GM21825 (cell line): ENCODE data around the gene CDK15.

Experiments
- ATAC-seq: cut with Tn5 transposase; IDR thresholded peaks from one replicate; pipeline ENCODE4 v1.9.1; 2021; ENCODE audit warnings: mild to moderate bottlenecking, moderate library complexity; ENCODE audit not compliant: unreplicated experiment

Gene CDK15

DNA sequence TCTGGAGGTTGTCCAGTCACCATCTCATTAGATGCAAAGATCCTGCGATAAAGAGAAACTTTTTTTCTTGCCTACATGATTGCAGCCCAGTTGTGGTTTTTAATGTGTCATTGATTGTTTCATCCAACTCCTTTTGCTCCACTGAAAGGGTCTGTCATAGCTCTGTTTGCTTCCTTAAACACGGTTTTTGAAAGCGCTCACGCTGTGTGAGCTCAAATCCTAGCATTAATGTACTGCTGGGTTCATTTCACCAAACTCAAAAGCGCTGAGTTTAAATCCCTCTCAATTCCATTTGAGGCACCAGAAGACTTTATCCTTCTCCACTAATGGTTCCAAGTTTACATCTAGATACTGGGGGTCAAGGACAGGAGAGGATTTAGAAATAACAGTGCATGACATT, 53.6 kb downstream of the CDK15 start:
- ATAC-seq, result no peak

DNA sequence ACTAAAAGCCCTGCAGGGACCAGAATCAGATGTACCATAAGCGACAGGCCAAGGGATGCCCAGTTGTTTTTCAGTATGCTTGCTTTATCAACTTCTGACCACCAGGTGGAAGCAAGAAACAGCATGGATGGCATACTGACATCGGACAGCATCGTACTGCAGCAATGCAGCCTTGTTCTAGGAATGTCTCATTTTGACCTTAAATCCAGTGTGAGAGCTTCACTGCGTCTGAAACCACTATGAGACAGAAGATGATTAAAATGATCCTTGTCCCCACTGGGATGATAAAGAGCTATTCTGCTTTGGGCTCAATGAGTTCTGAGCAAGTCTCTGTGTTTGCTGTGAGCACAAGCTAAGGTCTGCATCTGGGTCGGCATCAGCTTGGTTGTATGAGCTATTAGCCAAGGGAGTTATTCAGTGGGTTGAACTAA, 54.3 kb downstream of the CDK15 start:
- no peak for ATAC-seq

DNA sequence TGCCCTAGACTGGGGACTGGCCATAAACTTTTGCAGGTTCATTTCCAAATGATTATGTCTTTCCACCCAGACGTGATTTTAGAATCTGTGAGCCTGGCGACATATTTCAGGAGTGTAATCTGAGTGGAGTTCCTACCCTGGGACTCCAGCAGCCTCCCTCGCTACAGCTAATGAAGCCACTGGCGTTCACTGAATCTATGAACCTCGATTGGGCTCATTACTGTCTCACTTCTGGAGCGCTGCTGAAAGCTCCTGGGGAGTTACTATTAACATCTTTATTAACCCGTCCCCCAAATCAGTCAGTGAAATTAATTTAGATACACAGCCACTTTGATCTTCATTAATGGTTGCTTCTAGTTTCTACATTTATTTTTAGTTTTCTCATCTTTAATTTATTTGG, 56.5 kb downstream of the CDK15 start:
- ATAC-seq, result no peak

DNA sequence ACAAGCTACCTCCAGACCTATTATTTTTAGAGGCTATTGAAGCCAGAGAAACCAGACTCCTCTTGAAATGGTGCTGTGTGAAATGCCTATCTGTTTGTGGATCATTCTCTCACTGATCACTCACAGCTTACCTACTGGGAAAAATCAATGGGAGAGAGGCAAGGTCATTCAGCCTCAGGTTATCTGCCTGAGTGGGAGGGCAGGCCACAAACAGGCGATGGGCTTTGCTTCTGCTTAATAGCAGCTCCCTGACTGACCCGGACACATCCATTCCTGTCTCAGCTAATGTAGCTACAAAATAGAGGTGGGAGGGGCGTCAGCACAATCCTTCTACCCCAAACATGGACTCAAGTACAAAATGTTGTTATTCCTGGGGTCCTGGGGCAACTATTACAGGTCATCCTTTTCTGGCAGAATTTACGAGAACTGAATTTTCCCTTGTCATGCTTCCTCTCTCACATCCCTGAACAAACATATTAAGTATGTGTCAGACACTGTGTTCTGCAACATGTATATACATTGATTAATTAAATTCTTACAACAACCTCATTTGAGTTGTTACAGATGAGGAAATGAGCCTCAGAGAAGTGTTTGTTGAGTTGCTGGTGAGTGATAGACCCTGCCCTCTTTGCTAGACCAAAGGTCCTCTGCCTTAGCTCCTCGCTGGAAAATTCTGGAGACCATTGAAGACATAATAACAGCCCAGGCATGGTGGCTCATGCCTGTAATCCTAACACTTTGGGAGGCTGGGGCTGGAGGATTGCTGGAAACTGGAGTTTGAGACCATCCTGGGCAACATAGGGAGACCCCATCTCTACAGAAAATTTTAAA, 60.5 kb downstream of the CDK15 start:
- ATAC-seq, result no peak

DNA sequence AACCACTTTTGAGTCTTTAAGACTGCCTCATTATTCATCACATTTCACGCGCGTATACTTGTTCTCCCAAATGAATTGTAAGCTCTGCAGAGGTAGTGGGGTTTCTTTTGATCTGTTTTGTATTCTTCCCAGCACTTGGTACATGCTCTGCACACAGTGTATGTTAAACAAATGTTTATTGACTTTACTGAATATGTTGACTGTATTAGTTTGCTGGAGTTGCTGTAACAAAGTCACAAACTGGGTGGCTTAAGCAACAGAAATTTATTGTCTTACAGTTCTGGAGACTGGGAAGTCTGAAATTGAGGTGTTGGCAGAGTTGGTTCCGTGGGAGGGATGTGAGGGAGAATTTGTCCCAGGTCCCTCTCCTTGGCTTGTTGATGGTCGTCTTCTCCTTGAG, 65.1 kb downstream of the CDK15 start:
- ATAC-seq, result no peak

DNA sequence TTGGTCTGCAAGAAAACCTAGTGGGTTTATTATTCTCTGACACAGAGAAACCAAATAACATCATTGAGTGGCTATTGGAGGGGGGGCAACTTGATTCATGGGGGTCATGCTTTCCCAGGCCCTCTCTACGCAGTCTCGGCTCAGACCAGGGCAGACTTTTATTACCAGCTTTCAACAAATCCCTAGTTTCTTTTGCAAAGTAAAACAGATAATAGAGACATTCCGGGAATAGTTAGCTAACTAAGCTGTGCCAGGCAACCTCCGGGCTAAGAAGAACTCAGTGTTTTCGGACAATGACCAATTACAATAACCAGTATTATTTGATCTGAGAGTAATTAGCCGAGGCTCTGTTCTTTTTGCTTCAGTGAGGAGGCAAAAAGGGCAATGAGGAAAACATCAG, 66.3 kb downstream of the CDK15 start:
- no peak for ATAC-seq

DNA sequence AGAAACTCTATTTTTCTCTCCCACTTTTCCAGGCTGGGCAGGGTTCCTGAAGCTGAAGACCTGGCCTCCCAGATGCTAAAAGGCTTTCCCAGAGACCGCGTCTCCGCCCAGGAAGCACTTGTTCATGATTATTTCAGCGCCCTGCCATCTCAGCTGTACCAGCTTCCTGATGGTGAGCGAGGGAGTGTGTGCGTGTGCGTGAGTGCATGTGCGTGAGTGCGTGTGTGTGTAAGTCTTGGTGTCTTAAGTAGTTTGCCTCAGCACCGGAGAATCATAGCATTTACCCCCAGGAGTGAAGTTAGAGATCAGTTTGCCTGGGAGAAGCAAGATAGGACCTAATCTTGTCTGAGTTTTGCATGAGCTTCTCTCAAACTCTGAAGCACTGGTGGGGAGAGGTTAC, 73.7 kb downstream of the CDK15 start:
- ATAC-seq, result no peak

DNA sequence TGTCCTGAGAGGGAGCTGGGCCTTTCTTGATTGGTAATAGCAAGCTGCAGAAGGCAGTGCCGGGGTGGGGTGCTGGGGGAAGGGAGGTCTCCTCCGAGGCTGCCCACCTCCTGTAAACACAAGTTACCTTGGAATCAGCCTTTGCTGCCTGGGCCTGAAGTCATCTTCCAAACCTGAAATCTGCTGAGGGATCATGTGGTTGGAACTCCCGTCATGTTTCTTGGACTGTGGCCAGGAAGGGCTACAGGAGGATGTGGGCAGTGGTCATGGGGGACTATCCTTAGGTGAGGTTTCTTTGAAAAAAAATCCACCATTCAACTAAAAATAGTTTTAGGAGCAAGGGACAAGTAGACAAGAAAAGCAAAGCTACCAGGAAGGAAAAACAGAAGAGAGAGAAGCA, 74.2 kb downstream of the CDK15 start:
- ATAC-seq, result peak; percentile 2

DNA sequence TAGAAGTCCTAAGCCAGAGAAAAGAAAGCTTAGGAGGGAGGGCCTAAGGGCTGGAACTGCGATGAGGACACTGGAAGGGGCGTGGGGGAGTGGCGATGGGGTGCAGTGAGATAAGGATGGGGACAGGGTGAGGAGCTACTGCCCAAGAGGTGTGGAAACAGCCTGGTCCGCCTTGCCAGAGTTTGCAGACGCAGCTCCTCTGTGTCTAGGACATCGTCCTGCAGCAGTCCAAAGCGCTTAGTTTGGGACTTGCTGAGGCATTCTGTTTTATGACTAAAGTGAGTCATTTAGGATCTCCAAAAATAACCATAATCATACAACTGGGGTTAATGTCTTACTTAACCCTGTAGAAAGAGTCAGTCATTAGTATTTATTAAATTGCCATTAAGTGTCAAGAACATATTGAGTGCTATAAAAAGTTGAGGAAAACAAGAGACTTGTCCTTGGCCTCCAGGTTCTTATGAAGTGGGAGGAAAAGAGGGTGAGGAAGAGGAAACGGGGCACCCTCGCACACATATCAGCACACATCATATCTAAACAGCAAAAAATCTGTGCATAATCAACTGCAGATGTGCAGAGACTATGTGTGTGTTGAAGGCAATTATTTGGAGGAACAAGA, 74.8 kb downstream of the CDK15 start:
- ATAC-seq, result peak; percentile 60

DNA sequence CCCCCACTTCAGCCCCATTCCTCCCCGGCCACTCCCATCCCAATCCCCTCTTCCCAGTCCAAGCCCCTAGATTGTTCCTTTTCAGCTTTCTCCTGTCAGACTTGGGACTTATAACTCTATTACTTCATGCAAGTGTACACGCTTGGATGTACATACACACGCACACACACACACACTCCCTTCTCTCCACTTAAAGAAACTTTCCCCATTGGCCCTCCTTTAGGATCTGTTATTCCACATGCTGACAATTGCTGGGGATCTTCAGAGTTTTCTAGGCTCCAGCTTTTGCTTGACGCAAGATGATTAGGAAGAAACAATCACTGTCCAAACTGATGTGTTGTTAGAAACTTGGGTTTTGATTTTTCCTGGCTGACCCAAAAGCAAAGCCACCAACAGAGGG, 75.4 kb downstream of the CDK15 start:
- no peak for ATAC-seq

DNA sequence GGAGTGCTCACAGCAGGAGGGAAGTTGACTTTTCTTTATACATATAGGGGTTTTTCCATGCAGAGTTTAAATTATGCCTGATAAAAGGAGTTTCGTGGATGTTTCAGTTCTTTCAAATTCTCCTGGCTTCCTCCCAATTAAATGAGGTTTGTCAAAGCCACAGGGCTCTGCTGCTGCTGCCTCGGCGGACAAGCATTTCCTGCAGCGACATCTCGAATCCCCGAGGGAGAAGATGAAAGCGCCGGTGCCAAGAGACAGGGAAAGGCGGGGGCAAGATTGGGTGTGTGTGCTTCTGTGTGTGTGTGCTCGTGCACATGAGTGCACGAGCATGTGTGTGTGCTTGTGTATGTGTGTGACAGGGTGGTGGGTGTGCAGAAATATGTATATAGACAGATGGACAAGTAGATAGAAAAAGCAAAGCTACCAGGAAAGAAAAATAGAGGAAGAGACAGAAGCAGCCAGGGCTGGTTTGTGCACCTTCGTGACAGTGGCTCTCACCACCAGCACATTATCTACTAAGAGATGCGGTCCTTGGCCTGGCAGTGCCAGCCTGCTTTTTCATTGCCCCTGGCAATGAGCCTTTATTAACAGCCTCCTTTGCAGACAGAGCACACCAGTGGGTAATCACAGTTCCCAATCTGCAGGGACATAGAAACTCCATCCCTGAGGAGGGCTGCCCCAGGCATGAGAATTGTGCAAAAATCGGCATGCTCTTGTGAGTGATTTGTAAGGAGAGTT, 76.2 kb downstream of the CDK15 start:
- ATAC-seq, result peak; percentile 65

DNA sequence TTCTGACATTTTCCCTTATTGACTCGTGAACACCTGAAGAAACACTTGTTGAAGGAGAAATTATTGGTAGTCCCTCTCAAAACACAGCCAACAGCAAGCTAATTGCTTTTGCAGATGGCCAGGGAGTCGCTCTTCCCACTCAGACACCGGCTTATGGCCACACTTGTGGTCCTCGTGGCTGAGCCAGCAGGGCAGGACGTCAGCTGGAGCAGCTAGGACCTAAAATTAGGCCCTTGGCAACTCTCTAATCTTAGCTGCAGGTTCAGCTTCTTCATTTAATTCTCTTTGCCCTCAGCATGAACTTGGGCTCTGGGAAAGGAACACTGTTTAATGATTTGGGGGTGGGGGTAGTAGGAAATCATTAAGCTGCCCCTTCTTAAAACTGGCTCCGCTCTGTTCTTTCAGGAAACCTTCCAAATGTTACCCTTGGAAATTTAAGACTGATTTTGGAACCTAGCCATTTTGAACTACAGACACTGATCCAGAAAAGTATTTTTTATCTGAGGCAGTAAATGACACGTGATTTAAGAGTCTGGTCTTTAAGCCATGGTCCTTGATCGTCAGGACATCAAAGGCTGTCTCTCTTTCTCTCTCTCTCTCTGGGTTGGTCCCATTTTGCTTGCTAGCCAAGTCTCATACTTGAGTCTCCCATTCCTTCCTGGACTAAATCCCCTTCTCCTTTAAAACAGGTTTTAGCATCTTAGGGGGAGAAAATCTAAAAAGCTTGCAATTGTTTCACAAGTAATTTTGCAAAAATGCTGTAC, 77.5 kb downstream of the CDK15 start:
- no peak for ATAC-seq

DNA sequence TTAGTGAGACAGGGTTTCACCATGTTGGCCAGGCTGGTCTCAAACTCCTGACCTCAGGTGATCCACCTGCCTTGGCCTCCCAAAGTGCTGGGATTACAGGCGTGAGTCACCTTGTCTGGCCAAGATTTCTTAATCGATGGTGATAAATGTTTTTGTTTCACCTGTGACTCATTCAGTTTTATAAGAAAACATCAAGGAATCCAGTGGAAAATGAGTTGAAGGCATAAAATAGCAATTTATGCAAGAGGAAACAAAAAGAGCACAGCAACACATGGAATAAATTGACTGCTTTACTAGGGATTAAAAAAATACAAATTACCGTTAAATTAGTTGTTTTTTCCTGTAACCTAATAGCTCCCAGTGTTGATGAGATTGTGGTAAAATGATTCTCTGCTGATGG, 80.2 kb downstream of the CDK15 start:
- ATAC-seq, result no peak

DNA sequence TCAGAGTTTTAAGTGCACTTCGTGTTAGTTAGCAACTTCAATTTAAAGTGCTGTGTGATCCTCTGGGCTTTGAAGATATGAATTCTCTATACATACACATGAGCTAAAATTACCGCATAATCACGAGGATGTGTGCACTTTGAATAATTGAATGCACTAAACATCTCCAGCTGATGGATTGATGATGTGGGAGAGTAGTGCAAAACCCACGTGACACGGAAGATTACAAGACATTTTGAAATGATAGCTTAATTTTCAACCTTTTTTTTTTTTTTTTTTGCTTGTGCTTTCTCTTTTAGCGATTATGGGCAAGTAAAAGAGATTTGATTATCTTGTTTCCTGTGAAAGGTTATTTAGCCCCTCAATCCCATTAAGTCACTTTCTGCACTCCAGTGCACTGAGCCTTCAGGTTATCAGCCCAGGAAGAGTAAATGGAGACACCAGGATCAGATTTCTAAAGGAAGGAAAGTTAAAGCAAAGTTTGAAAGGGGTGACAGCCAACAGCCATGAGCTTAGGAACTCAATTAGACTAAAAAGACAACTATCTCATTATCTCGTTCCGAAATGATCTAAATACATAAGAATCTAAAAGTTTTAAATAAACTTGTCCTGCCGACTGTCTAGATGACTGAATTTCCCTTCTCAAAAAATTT, 81.6 kb downstream of the CDK15 start:
- no peak for ATAC-seq

DNA sequence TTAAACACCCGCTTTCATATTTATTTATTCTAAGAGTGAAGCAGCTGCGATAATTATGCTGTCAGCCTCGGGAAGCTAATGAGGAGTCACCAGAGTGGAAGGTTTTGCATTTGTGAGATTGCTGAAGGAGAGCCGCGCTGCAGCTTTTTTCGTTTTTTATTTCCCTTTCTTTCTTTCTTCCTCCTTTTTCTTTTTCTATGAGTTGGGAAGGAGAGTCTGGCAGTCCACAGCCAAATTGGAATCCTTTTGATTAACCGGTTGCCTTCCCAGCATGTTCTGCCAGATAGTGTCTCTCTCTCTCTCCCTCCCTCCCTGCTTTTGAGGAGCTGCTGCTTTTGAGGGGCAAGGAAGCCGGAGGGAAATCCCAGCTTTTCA, 82.1 kb downstream of the CDK15 start:
- ATAC-seq, result no peak

DNA sequence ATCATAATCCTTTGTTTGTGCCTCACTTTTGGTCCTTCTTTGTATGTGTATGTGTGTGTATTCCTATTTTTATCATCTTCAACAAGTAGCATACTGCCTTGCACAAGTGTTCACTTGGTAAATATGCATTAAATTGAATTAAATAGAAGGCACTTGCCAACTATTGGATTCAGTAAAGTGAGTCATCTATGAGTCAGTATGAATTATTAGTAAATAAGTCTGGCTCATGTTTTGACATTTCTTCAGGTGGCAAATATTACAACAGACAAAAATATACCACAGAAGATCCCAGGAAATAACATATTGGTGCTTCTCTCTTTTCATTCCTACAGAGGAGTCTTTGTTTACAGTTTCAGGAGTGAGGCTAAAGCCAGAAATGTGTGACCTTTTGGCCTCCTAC, 84.1 kb downstream of the CDK15 start:
- no peak for ATAC-seq

DNA sequence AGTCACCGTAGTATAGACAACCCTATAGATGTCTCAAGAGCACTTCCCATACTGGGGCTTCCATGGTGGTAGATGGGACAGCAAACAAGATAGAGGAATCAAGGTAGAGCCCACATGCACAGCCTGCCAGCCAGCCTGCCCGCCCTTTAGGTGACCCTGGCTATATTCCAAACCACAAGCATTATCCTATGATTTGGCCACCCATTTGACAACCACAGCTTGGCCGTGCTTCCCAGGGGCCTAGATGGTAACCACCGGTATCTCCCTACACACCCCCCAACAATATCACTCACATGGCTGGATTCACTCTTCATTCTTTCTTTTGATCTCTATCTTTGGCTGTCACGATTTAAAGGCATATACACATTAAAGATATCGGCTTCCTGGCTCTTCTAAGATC, 85.3 kb downstream of the CDK15 start:
- no peak for ATAC-seq

DNA sequence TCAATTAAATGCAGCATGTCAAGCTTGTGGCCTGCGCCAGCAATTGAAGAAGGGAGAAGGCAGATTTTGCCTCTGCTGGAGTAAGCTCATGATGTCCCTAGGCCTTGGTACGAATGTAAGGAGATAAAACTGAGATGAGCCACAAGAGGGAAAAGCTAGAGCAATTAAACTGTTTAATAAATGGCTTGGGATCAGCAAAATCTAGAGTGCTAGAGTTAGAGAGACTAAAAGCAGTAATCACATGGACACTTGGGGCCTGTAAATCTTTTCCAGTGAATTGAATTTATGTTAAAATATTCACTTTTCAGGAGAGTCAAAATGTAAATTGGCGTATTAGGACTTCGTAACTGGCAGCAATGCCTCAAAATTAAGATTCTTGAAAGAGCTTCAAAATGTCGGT, 86.2 kb downstream of the CDK15 start:
- ATAC-seq, result no peak

DNA sequence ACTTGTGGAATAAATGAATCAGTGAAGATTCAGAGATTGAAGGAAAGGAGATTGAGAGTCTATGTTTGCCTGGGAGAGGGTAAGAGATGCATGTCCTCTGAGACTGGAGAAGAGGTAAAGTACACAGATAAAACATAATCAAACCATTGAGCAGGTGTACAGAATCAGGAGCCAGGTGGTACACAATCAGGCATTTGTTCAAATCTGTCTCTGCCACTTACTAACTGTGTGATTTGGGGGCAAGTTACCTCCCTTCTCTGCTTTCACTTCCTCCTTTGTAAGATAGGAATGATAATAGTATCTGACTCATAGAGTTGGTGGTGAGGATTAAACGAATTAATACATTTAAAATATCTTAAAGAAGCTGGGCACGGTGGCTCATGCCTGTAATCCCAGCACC, 94.0 kb downstream of the CDK15 start:
- peak; percentile 50 for ATAC-seq

DNA sequence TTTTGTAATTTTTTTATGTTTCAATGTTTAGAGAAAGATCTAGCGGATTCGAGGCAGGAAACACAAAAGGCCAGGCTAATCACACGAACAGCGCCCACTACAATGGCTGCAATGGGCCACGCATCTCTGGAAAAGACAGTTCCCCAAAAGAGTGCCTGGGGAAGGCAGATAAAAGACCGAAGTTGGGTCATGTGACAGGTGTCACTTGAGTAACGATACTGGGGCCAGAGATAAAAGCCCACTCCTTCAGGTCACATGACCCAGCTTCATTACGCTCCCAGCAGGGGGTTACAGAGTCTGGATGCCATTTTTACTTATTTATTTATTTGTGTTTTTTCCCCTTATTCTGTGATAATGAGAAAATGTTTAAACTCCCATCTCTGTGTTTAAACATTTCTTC, 95.4 kb downstream of the CDK15 start:
- no peak for ATAC-seq
